ENCODE data around the gene PYROXD2. TPM values are rescaled to one million over a fixed set of nuclear protein-coding genes. Genes with fewer than 3 reads are reported as not detected.
"Not testable (repeated sequence)": the region's sequence is repeated elsewhere in the genome, so short reads cannot be mapped to it uniquely, and the experiment has no call there.

PYROXD2 gene
- total RNA-seq, 1 donor from 2014 or later = 2.8 TPM

DNA sequence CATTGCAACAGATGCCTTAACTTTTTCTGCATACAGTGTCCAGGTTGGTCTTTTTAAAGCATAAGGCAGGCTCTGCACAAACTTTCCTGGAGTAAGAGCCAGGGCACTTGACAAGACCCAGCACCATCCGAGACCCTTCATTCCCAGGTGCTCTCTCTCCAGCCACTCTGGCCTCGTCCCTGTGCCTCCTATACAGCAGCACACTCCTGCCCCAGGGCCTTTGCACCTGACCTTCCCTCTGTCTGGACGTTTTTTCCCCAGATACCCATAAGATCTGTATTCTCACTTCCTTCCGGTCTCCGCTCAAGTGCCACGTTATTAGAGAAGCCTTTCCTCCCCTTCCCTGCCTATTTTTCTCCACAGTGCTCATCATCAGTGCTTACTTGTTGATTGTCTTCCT lies 25.6 kb downstream of the PYROXD2 start:
- no peak for DNase-seq (ENCODE audit: low spot score)
- no peaks in the 10 kb centered on the region for H3K27me3 Mint-ChIP-seq (ENCODE audit: low read depth)
- intact Hi-C loops (cut with micrococcal nuclease) = no loop called here
- H3K4me1 Mint-ChIP-seq (ENCODE audit: low read depth) = peaks cover 9% of the 10 kb centered on the region
- no peak overlapping the region for H3K4me3 Mint-ChIP-seq (ENCODE audit: low read depth)
- H3K27ac Mint-ChIP-seq = no peak overlapping the region
- H3K9me3 Mint-ChIP-seq = no peaks in the 10 kb centered on the region
- no peaks in the 10 kb centered on the region for H3K36me3 Mint-ChIP-seq (ENCODE audit: low read depth)

DNA sequence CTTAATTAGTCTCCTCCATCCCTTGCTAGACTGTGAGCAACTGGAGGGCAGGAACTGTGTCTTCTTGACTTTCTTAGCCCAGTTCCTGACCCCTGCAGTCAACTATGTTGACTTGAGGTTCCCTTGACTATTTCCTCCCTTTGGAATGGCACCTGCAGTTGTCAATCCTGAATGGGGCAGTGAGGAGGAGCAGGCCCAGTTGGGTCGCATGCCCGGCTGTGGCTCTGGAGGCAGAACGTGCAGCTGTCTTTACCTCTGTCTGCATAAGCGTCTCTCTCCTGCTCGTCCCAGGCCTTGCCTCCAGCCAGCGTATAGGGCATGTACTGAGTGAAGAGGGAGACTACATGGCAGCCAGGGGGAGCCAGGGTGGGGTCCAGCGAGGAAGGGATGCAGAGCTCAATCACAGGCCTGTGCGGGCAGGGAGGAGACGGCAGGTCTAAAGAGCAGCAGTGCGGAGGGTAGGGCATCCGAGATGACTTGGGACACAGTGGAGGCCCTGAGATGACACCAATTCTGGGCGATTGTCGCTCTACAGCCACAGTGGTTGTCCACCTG lies 26.8 kb downstream of the PYROXD2 start:
- H3K9me3 Mint-ChIP-seq = no peaks in the 10 kb centered on the region
- H3K27me3 Mint-ChIP-seq (ENCODE audit: low read depth) = no peaks in the 10 kb centered on the region
- intact Hi-C loops (cut with micrococcal nuclease) = no loop called here
- no peaks in the 10 kb centered on the region for H3K36me3 Mint-ChIP-seq (ENCODE audit: low read depth)
- no peak overlapping the region for H3K4me3 Mint-ChIP-seq (ENCODE audit: low read depth)
- DNase-seq (ENCODE audit: low spot score) = no peak
- H3K4me1 Mint-ChIP-seq (ENCODE audit: low read depth) = peaks cover 9% of the 10 kb centered on the region
- H3K27ac Mint-ChIP-seq = no peak overlapping the region

DNA sequence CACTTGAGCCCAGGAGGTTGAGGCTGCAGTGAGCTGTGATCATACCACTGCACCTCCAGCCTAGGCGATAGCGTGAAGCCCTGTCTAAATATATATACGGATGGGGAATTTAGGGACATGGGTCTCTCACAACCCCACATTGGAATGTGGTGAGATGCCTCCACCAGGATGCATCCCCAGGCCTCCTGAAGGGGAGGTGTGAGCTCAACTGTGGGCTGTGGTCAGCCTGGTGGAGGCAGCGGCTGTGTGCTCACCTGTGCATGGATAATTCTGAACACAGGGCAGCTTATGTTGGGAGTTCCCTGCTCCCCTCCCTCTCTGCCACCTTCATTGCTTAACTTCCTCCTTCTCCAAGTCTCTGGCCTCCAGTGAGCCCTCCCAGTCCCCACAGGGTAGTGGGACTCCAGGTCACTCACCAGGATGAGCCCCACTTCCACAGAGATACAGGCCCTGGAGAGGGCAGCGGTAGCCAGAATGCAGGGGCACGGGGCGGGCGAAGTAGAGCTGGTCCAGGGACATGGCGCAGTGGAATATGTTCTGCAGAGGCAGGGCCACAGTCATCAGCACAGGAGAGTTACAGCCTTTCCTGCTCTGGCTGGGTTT lies 30.4 kb downstream of the PYROXD2 start:
- Mint-ChIP-seq H3K9me3 (no peaks in the 10 kb centered on the region), H3K4me3 (ENCODE audit: low read depth) (no peak overlapping the region), H3K36me3 (ENCODE audit: low read depth) (no peaks in the 10 kb centered on the region), H3K27me3 (ENCODE audit: low read depth) (no peaks in the 10 kb centered on the region), H3K4me1 (ENCODE audit: low read depth) (no peaks in the 10 kb centered on the region), H3K27ac (no peak overlapping the region)
- intact Hi-C loops (cut with micrococcal nuclease) = no loop called here
- no peak for DNase-seq (ENCODE audit: low spot score)

DNA sequence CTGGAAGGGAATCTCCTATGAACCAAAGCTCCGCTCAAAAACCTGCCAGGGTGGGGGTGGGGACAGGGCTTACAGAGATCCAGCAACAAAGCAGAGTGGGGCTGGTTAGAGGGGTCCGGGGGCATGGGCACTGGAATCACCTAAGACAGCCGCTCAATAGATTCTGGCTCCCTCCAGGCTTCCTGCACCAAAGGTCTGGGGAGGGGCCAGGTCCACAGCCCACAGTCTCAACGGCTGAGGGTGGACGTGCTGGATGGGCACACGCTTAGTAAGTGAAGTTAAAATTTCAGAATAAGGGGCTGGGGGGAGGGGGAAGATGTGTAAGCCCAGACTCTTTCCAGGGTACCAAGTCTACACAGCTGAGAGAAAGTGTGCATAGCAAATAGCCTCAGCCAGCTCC lies 31.1 kb downstream of the PYROXD2 start:
- no peaks in the 10 kb centered on the region for H3K27me3 Mint-ChIP-seq (ENCODE audit: low read depth)
- H3K36me3 Mint-ChIP-seq (ENCODE audit: low read depth) = no peaks in the 10 kb centered on the region
- no peak overlapping the region for H3K4me3 Mint-ChIP-seq (ENCODE audit: low read depth)
- H3K9me3 Mint-ChIP-seq = no peaks in the 10 kb centered on the region
- no peaks in the 10 kb centered on the region for H3K4me1 Mint-ChIP-seq (ENCODE audit: low read depth)
- intact Hi-C loops (cut with micrococcal nuclease) = no loop called here
- H3K27ac Mint-ChIP-seq = no peak overlapping the region
- DNase-seq (ENCODE audit: low spot score) = no peak

DNA sequence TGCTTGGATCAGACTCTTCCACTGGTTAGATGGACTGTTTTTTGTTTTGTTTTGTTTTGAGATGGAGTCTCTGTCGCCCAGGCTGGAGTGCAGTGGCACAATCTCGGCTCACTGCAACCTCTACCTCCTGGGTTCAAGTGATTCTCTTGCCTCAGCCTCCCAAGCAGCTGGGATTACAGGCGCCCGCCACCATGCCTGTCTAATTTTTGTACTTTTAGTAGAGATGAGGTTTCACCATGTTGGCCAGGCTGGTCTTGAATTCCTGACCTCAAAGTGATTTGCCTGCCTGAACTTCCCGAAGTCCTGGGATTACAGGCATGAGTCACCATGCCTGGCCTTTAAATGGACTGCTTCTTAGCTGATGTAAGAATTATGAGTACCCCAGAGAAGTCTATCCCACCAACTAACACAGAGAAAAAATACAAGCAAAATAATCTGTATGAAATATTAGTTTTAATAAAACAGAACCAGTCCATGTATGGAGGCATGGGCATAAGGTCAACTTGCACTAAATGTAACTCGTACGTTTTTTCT lies 31.8 kb downstream of the PYROXD2 start:
- H3K27me3 Mint-ChIP-seq (ENCODE audit: low read depth); intact Hi-C loops (cut with micrococcal nuclease); H3K27ac Mint-ChIP-seq; H3K4me3 Mint-ChIP-seq (ENCODE audit: low read depth); H3K9me3 Mint-ChIP-seq; H3K4me1 Mint-ChIP-seq (ENCODE audit: low read depth); H3K36me3 Mint-ChIP-seq (ENCODE audit: low read depth); DNase-seq (ENCODE audit: low spot score): not testable (repeated sequence)

DNA sequence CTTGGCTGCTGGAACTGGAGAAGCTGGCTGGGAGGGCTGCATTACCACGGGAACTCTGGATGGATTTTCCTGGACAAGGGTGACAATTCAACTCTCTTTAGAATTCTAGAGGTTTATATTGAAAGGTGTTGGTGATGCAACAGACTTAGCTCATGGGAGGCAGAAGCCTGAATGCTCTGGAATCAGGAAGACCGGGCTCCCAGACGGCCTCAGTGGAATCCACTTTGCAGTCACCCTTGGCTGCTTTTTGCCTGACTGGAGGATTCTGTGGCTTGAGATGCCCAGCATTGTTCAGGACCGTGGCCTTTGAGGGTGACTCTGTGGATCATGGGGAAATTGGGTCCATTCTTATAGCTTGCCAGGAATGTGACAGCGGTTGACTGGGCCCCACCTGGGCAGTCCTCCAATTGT lies 32.3 kb downstream of the PYROXD2 start:
- intact Hi-C loops (cut with micrococcal nuclease) = no loop called here
- H3K4me1 Mint-ChIP-seq (ENCODE audit: low read depth) = no peaks in the 10 kb centered on the region
- H3K4me3 Mint-ChIP-seq (ENCODE audit: low read depth) = no peak overlapping the region
- H3K27me3 Mint-ChIP-seq (ENCODE audit: low read depth) = no peaks in the 10 kb centered on the region
- no peaks in the 10 kb centered on the region for H3K36me3 Mint-ChIP-seq (ENCODE audit: low read depth)
- DNase-seq (ENCODE audit: low spot score) = no peak
- no peaks in the 10 kb centered on the region for H3K9me3 Mint-ChIP-seq
- H3K27ac Mint-ChIP-seq = no peak overlapping the region

DNA sequence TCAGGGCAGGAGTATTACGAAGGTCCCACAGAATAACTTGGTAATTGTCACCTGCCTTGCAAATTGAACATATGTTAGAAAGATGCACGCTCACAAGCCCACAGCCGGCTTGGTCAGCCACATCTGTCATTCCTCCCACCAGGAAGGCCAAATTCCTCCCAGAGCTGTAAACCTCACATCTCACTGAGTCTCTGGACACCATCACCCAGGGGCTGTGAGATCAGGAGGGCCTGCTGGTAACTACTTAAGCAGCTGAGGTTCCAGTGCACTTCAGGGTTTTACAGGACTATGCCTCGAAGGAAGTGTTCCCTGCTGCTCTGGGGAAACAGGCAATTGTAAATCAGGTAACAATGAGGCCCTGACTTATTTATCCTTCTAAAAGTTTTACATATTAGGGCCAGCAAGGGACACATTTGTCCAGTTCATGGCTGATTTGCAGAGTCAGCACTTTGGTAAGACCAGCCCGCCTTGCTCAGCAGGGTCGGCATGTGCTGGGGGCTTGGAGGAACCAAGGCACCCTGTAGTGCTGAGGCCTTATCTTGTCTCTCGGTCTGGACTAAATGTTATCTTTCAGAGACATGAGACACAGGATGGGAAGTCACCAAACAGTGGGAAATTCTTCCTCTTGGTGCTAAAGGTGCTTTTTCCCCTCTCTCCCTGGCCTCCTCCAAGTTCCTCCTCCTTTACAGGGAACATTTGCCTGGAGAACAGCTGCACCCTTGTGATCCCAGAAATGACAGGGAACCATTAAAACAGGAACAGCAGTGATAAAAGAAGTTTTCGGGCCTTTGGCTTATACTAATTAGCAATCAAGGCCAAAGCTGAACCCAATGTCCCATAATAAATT lies 34.3 kb downstream of the PYROXD2 start:
- H3K36me3 Mint-ChIP-seq (ENCODE audit: low read depth) = no peaks in the 10 kb centered on the region
- H3K27ac Mint-ChIP-seq = no peak overlapping the region
- no peak overlapping the region for H3K4me3 Mint-ChIP-seq (ENCODE audit: low read depth)
- DNase-seq (ENCODE audit: low spot score) = no peak
- intact Hi-C loops (cut with micrococcal nuclease) = no loop called here
- H3K27me3 Mint-ChIP-seq (ENCODE audit: low read depth) = no peaks in the 10 kb centered on the region
- H3K9me3 Mint-ChIP-seq = no peaks in the 10 kb centered on the region
- no peaks in the 10 kb centered on the region for H3K4me1 Mint-ChIP-seq (ENCODE audit: low read depth)

DNA sequence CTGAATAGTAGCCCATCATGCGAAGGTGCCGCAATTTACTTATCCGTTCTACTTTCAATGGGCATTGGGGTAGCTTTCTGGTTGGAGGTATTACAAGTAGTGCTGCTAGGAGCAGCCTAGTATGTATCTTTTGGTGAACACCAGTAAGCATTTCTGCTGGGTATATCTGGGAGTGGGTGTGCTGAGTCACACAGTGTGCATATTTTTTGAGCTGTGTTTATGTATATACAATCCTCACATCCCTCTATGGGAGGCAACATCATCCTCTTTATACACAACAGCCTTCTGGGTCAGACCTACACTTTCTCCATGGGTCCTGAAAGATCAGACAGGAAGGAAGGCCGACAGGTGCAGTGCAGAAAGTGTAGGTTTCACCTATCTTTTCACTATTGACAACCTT lies 36.3 kb downstream of the PYROXD2 start:
- peaks cover 7% of the 10 kb centered on the region for H3K27me3 Mint-ChIP-seq (ENCODE audit: low read depth)
- no peak overlapping the region for H3K4me3 Mint-ChIP-seq (ENCODE audit: low read depth)
- H3K27ac Mint-ChIP-seq = no peak overlapping the region
- no peaks in the 10 kb centered on the region for H3K36me3 Mint-ChIP-seq (ENCODE audit: low read depth)
- no peak for DNase-seq (ENCODE audit: low spot score)
- intact Hi-C loops (cut with micrococcal nuclease) = no loop called here
- H3K9me3 Mint-ChIP-seq = no peaks in the 10 kb centered on the region
- no peaks in the 10 kb centered on the region for H3K4me1 Mint-ChIP-seq (ENCODE audit: low read depth)

DNA sequence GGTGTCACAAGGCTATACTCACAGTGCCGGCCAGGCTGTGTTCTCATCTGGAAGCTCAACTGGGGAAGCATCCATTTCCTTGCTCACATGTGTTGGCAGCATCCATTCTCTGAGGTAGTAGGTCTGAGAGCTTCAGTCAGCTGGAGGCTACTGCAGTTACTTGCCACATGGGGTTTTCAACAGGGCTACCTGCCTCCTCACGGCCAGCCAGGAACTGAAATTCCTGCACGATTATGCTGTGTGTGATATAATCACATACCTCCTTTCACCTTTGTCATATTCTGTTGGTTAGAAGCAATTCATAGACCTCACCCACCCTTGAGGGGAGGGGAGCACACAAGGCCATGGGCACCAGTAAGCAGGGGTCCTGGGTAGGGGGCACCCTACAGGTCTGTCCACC lies 37.4 kb downstream of the PYROXD2 start:
- Mint-ChIP-seq H3K9me3 (no peaks in the 10 kb centered on the region), H3K36me3 (ENCODE audit: low read depth) (no peaks in the 10 kb centered on the region), H3K4me3 (ENCODE audit: low read depth) (no peak overlapping the region), H3K27ac (no peak overlapping the region), H3K27me3 (ENCODE audit: low read depth) (peaks cover 11% of the 10 kb centered on the region), H3K4me1 (ENCODE audit: low read depth) (no peaks in the 10 kb centered on the region)
- intact Hi-C loops (cut with micrococcal nuclease) = no loop called here
- no peak for DNase-seq (ENCODE audit: low spot score)

DNA sequence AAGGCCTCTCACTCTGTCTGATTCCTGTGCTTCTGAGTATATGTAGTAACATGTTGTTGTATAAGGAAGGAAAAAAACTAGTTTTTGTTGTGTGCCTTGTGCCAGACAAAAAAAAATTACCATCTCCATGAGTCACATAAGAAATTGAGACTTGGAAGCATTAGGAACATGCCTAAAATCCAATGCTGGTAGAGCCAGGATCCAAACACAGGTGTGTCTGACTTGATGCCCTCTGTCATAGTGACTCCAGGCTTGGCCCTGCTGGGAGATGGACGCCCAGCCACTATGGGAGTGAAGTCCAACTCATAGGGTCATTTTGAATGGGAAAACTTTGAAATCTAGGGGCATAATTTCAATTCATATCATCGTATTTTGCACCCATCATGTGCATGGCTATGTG lies 38.0 kb downstream of the PYROXD2 start:
- Mint-ChIP-seq H3K4me3 (ENCODE audit: low read depth) (no peak overlapping the region), H3K36me3 (ENCODE audit: low read depth) (no peaks in the 10 kb centered on the region), H3K9me3 (no peaks in the 10 kb centered on the region), H3K4me1 (ENCODE audit: low read depth) (no peaks in the 10 kb centered on the region), H3K27me3 (ENCODE audit: low read depth) (peaks cover 11% of the 10 kb centered on the region), H3K27ac (no peak overlapping the region)
- intact Hi-C loops (cut with micrococcal nuclease) = no loop called here
- no peak for DNase-seq (ENCODE audit: low spot score)

DNA sequence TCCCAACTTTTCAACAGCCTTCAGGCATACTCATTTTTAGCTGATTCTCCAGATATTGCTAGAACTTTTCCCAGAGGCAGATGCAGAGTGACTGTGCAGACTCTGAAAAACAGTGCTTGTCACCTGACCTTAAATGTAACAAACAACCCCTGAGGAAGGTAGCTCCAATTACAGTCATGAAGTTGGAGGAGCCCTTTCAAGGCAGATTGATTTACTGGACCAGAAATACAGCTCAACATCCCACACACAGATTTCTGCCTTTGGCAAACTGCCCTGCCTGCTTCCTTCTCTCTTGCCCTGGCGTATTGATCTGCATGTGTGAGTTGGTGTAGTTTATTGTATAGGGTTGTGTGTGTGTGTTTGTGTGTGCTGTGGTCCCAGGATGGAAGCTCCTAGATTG lies 38.5 kb downstream of the PYROXD2 start:
- Mint-ChIP-seq H3K4me3 (ENCODE audit: low read depth) (no peak overlapping the region), H3K9me3 (no peaks in the 10 kb centered on the region), H3K27me3 (ENCODE audit: low read depth) (peaks cover 13% of the 10 kb centered on the region), H3K4me1 (ENCODE audit: low read depth) (no peaks in the 10 kb centered on the region), H3K36me3 (ENCODE audit: low read depth) (no peaks in the 10 kb centered on the region), H3K27ac (no peak overlapping the region)
- intact Hi-C loops (cut with micrococcal nuclease) = no loop called here
- DNase-seq (ENCODE audit: low spot score) = no peak

DNA sequence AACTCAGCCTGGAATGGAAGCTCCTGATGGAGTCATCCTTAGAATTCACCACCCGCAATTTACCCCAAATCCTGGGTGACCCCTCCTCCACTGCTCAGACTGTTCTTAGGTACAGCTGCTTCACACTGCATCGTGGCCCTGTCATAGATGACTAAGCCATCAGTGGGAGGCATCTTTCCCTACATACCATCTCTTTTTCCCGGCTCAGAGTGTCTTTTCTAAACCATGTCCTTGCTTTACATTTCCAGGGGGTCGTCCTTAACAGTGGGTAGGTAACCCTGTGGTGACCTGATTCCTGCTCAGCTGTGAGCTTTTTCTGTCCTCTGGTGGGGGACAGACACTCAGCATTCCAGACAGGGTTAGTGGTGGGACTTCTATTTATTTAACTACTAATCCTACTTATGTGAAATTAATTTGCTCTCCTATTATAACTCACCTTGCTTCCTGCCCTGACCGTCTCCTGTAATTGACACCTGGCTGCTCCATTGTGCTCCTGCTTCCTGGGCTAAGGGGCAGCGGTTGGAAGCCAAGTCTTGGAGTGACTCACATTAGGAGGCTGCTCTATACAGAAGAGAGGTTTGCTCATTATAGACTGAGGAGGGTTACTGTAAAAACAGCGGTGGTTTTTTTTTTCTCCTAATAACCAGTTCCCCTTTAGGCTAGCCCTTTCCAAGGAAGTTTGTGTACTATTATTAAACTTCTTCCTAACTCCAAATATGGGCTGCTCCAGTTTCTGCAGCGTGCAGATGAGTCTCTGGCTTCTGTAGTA lies 40.6 kb downstream of the PYROXD2 start:
- no peak overlapping the region for H3K27ac Mint-ChIP-seq
- no peaks in the 10 kb centered on the region for H3K36me3 Mint-ChIP-seq (ENCODE audit: low read depth)
- H3K9me3 Mint-ChIP-seq = no peaks in the 10 kb centered on the region
- H3K27me3 Mint-ChIP-seq (ENCODE audit: low read depth) = peaks cover 13% of the 10 kb centered on the region
- DNase-seq (ENCODE audit: low spot score) = no peak
- H3K4me1 Mint-ChIP-seq (ENCODE audit: low read depth) = no peaks in the 10 kb centered on the region
- intact Hi-C loops (cut with micrococcal nuclease) = no loop called here
- H3K4me3 Mint-ChIP-seq (ENCODE audit: low read depth) = no peak overlapping the region

Measured in activated T-helper 2 cell treated with anti-CD3 and anti-CD28 coated beads, Interferon-gamma antibody, Interleukin-2, Interleukin-4, amounts not matched to agents 10 μg/mL and 5 μg/mL and 100 μg/mL, durations not matched to agents 14 hours and 24 hours and 36 hours (primary cell).